HepG2 (cell line): Measurements from ENCODE around the gene P4HB. TPM values are rescaled to one million over a fixed set of nuclear protein-coding genes. Genes with fewer than 3 reads are reported as not detected.

Experiments used
- HINFP ChIP-seq: sonication (generic); formaldehyde crosslinking; IDR thresholded peaks from 2 replicates; pipeline ENCODE4 v1.4.0; 2020; ENCODE audit warnings: low read depth, mild to moderate bottlenecking, missing genetic modification reagents
- HNRNPH1 ChIP-seq: fragments of 200-400 bp; formaldehyde crosslinking; optimal IDR thresholded peaks from 2 replicates; pipeline ENCODE3; 2017; ENCODE audit warnings: mild to moderate bottlenecking, low read depth, low read length
- IRF1 ChIP-seq: sonication (generic); formaldehyde crosslinking; IDR thresholded peaks from 2 replicates; pipeline ENCODE4 v1.4.0; 2020; ENCODE audit warnings: low read depth, mild to moderate bottlenecking, missing genetic modification reagents
- PCBP1 ChIP-seq: fragments of 200-400 bp; formaldehyde crosslinking; IDR thresholded peaks from 2 replicates; pipeline ENCODE4 v1.6.1; 2017; ENCODE audit warnings: mild to moderate bottlenecking, low read depth, low read length, borderline replicate concordance
- POLR2AphosphoS5 ChIP-seq: IDR thresholded peaks from 2 replicates; pipeline ENCODE4 v1.6.1; 2012; ENCODE audit warnings: low read depth, low read length
- PRDM15 ChIP-seq: sonication (generic); formaldehyde crosslinking; IDR thresholded peaks from 2 replicates; pipeline ENCODE4 v1.4.0; 2020; ENCODE audit warnings: missing genetic modification reagents
- REST ChIP-seq, 2 experiments: IDR thresholded peaks; 2 replicates each; pipeline ENCODE4 v1.6.1; 2011 to 2012; ENCODE audit warnings: low read length in 2 of 2, borderline replicate concordance in 1 of 2, low read depth in 1 of 2, mild to moderate bottlenecking in 1 of 2, moderate library complexity in 1 of 2
- RNF2 ChIP-seq: fragments of 450-650 bp; conservative IDR thresholded peaks from 2 replicates; pipeline ENCODE4 v1.6.1; 2016; ENCODE audit warnings: low read depth
- SIX4 ChIP-seq: sonication (generic); formaldehyde crosslinking; IDR thresholded peaks from 2 replicates; pipeline ENCODE4 v1.4.0; 2020; ENCODE audit warnings: missing genetic modification reagents
- ZNF264 ChIP-seq: sonication (generic); formaldehyde crosslinking; IDR thresholded peaks from 2 replicates; pipeline ENCODE4 v1.4.0; 2020; ENCODE audit warnings: missing genetic modification reagents
- ZNF317 ChIP-seq: sonication (generic); formaldehyde crosslinking; IDR thresholded peaks from 2 replicates; pipeline ENCODE4 v1.5.0; 2020; ENCODE audit warnings: mild to moderate bottlenecking, missing genetic modification reagents
- ZNF704 ChIP-seq: sonication (generic); formaldehyde crosslinking; IDR thresholded peaks from 2 replicates; pipeline ENCODE4 v1.8.1; 2023; ENCODE audit warnings: mild to moderate bottlenecking, inconsistent platforms, moderate library complexity, missing genetic modification reagents, borderline replicate concordance
- ZNF770 ChIP-seq: sonication (generic); formaldehyde crosslinking; IDR thresholded peaks from 2 replicates; pipeline ENCODE4 v1.5.0; 2020; ENCODE audit warnings: mild to moderate bottlenecking, missing genetic modification reagents
- ZNF879 ChIP-seq: sonication (generic); formaldehyde crosslinking; IDR thresholded peaks from 2 replicates; pipeline ENCODE4 v1.8.1; 2023; ENCODE audit warnings: missing genetic modification reagents
- polyA plus RNA-seq, 8 experiments: library from polyadenylated mRNA; depleted of rRNA in 3 of 8; stranded (reverse) in 7 of 8; unstranded in 1 of 8; fragments of >200 nt; fragmentation: Illumina TruSeq in 4 of 8; extraction: Trizol in 4 of 8; gene quantifications; 2 replicates each; pipeline versions ENCODE4 v1.2.1 to v1.2.3, GENCODE V29; 2011 to 2016; ENCODE audit warnings: low read depth in 4 of 8, missing spikeins in 1 of 8, mixed read lengths in 1 of 8; ENCODE audit not compliant: insufficient read depth in 1 of 8
- total RNA-seq, 5 experiments: library from RNA; depleted of rRNA; stranded (reverse); fragments of >200 nt; fragmentation: Illumina TruSeq; extraction: Trizol; gene quantifications; 2 replicates each; pipeline ENCODE4 v1.2.3, GENCODE V29; 2016; ENCODE audit warnings: low read depth in 1 of 5

Gene P4HB
- total and polyA plus RNA-seq, 2 of the 13 experiments (the other 11 are each of a cell fraction or from before 2014, with no cell fraction given): 185 to 782 TPM

GRCh38 chr17:81833160-81833920 is 27.0 kb downstream of the P4HB start, which contains the start of gene MCRIP1 (continued):
- TF ChIP-seq REST (IDR thresholded peaks at IDR 0.05; ENCODE audit: borderline replicate concordance in 1 of 2, low read depth in 1 of 2, low read length in 2 of 2): peak in 1 of 2 experiments; percentile 13; a peak in 1 of 4 replicates
- peak; percentile 76 for TF ChIP-seq POLR2AphosphoS5
- TF ChIP-seq HNRNPH1: no peak
- peak; percentile 97 for TF ChIP-seq RNF2
- peak; percentile 73; the same call in 1 of the 2 replicates for TF ChIP-seq PRDM15 (CRISPR knock-in tag)
- TF ChIP-seq ZNF264 (CRISPR knock-in tag): no peak; the same call in 1 of the 2 replicates
- TF ChIP-seq HINFP (CRISPR knock-in tag): peak; percentile 61; the same call in 1 of the 2 replicates
- TF ChIP-seq IRF1 (CRISPR knock-in tag): 0 out of 2 replicates have a peak, but pooled peaks have one; percentile 81
- TF ChIP-seq PCBP1: no peak
- peak; percentile 68 for TF ChIP-seq ZNF770 (CRISPR knock-in tag)
- TF ChIP-seq SIX4 (CRISPR knock-in tag): no peak
- no peak; the same call in none of the 2 replicates for TF ChIP-seq ZNF317 (CRISPR knock-in tag)
- TF ChIP-seq ZNF704: peak; percentile 97
- 0 out of 2 replicates have a peak, but pooled peaks have one; percentile 52 for TF ChIP-seq ZNF879 (CRISPR knock-in tag)
